K562 (cell line): ENCODE measurements around the gene CRKL. TPM values are rescaled to one million over a fixed set of nuclear protein-coding genes. Genes with fewer than 3 reads are reported as not detected.

Experiments
- BHLHE40 ChIP-seq: IDR thresholded peaks from 2 replicates; pipeline ENCODE4 v1.6.1; 2011; ENCODE audit warnings: low read length, improper control_type of control experiment
- BMI1 ChIP-seq: fragments of 150-350 bp; IDR thresholded peaks from 2 replicates; pipeline ENCODE4 v1.6.1; 2014; ENCODE audit warnings: low read length
- BRCA1 ChIP-seq, 2 experiments: fragments of 450-650 bp in 1 of 2; sonication (generic) in 1 of 2; formaldehyde crosslinking in 1 of 2; IDR thresholded peaks; 2 replicates each; pipeline versions ENCODE4 v1.5.0 to v1.6.1; 2017 to 2020; ENCODE audit warnings: mild to moderate bottlenecking in 1 of 2, missing genetic modification reagents in 1 of 2
- CEBPB ChIP-seq: fragments of 450-650 bp; IDR thresholded peaks from 2 replicates; pipeline ENCODE4 v1.6.1; 2016; ENCODE audit warnings: missing genetic modification characterization, missing compliant biosample characterization
- ELK1 ChIP-seq: sonication (generic); formaldehyde crosslinking; IDR thresholded peaks from 2 replicates; pipeline ENCODE4 v1.8.1; 2022; ENCODE audit warnings: missing genetic modification reagents
- FOXP1 ChIP-seq: sonication (generic); formaldehyde crosslinking; IDR thresholded peaks from 2 replicates; pipeline ENCODE4 v1.8.0; 2022; ENCODE audit warnings: mild to moderate bottlenecking, missing genetic modification reagents
- GABPB1 ChIP-seq: sonication (generic); formaldehyde crosslinking; IDR thresholded peaks from 2 replicates; pipeline ENCODE4 v1.8.0; 2022; ENCODE audit warnings: mild to moderate bottlenecking, missing genetic modification reagents
- HCFC1 ChIP-seq: IDR thresholded peaks from 2 replicates; pipeline ENCODE4 v1.6.1; 2012; ENCODE audit warnings: low read depth, low read length, improper control_type of control experiment
- HNRNPLL ChIP-seq: fragments of 200-400 bp; formaldehyde crosslinking; IDR thresholded peaks from 2 replicates; pipeline ENCODE4 v1.6.1; 2017; ENCODE audit warnings: low read length, low read depth, mild to moderate bottlenecking; ENCODE audit not compliant: poor library complexity, severe bottlenecking
- ILF3 ChIP-seq: fragments of 450-650 bp; IDR thresholded peaks from 2 replicates; pipeline ENCODE4 v1.6.1; 2018; ENCODE audit warnings: antibody characterized with exemption, mild to moderate bottlenecking, moderate library complexity, borderline replicate concordance
- NCOR1 ChIP-seq: fragments of 450-650 bp; IDR thresholded peaks from 2 replicates; pipeline ENCODE4 v1.6.1; 2016; ENCODE audit warnings: mild to moderate bottlenecking, moderate library complexity
- PYGO2 ChIP-seq: fragments of 450-650 bp; IDR thresholded peaks from 2 replicates; pipeline ENCODE4 v1.6.1; 2016; ENCODE audit warnings: mild to moderate bottlenecking, missing genetic modification characterization, moderate library complexity, missing compliant biosample characterization
- RBM39 ChIP-seq: fragments of 200-400 bp; formaldehyde crosslinking; optimal IDR thresholded peaks from 2 replicates; pipeline ENCODE3; 2018; ENCODE audit warnings: low read depth, low read length
- RCOR1 ChIP-seq, 2 experiments: IDR thresholded peaks; 2 replicates each; pipeline ENCODE4 v1.6.1; 2012; ENCODE audit warnings: low read depth in 2 of 2, low read length in 2 of 2, borderline replicate concordance in 1 of 2, improper control_type of control experiment in 1 of 2
- SNAPC5 ChIP-seq: fragments of 250-450 bp; sonication (Bioruptor Pico); IDR thresholded peaks from 2 replicates; pipeline ENCODE4 v1.8.0; 2021; ENCODE audit warnings: moderate library complexity, mild to moderate bottlenecking, inconsistent platforms
- TAF7 ChIP-seq: fragments of 450-650 bp; IDR thresholded peaks from 2 replicates; pipeline ENCODE4 v1.6.1; 2016; ENCODE audit warnings: missing genetic modification characterization, missing compliant biosample characterization
- TEAD1 ChIP-seq, 2 experiments: fragments of 450-650 bp in 1 of 2; sonication (generic) in 1 of 2; formaldehyde crosslinking; IDR thresholded peaks; 2 replicates each; pipeline versions ENCODE4 v1.4.0 to v1.8.0; 2020 to 2022; ENCODE audit warnings: mild to moderate bottlenecking in 2 of 2, missing genetic modification reagents in 1 of 2
- TEAD4 ChIP-seq, 2 experiments: sonication (generic) in 1 of 2; formaldehyde crosslinking in 1 of 2; IDR thresholded peaks; 2 replicates each; pipeline versions ENCODE4 v1.6.1 to v1.8.0; 2012 to 2022; ENCODE audit warnings: borderline replicate concordance in 1 of 2, inconsistent platforms in 1 of 2, low read length in 1 of 2, mild to moderate bottlenecking in 1 of 2, missing genetic modification reagents in 1 of 2
- TFE3 ChIP-seq: fragments of 450-650 bp; formaldehyde crosslinking; IDR thresholded peaks from 2 replicates; pipeline ENCODE4 v1.4.0; 2020; ENCODE audit warnings: mild to moderate bottlenecking, mixed read lengths
- ZBTB17 ChIP-seq: fragments of 450-650 bp; formaldehyde crosslinking; IDR thresholded peaks from 2 replicates; pipeline ENCODE4 v1.4.0; 2020; ENCODE audit warnings: mild to moderate bottlenecking
- ZEB2 ChIP-seq: fragments of 450-650 bp; IDR thresholded peaks from 2 replicates; pipeline ENCODE4 v1.6.1; 2016
- ZFX ChIP-seq: sonication (generic); formaldehyde crosslinking; IDR thresholded peaks from 2 replicates; pipeline ENCODE4 v1.8.0; 2022; ENCODE audit warnings: mild to moderate bottlenecking, missing genetic modification reagents, moderate library complexity
- ZNF143 ChIP-seq: sonication (generic); formaldehyde crosslinking; IDR thresholded peaks from 2 replicates; pipeline ENCODE4 v1.9.0; 2022; ENCODE audit warnings: mild to moderate bottlenecking, missing genetic modification reagents
- polyA plus RNA-seq, 8 experiments: library from polyadenylated mRNA; depleted of rRNA in 4 of 8; stranded (reverse) in 5 of 8; unstranded in 3 of 8; fragments of >200 nt; fragmentation: Nextera tagmentation in 2 of 8; fragmentation: Illumina TruSeq in 1 of 8; extraction: Ambion mirVana in 2 of 8; extraction: Trizol in 1 of 8; gene quantifications; 2 replicates each; pipeline versions ENCODE4 v1.2.1 to v1.2.3, GENCODE V29; 2011 to 2014; ENCODE audit warnings: inconsistent platforms in 1 of 8, missing spikeins in 1 of 8
- total RNA-seq, 7 experiments: library from RNA; depleted of rRNA in 6 of 7; stranded (reverse); fragments of >200 nt in 6 of 7; fragmentation: Illumina TruSeq in 2 of 7; extraction: Trizol in 2 of 7; gene quantifications; 2 replicates each; pipeline versions ENCODE4 v1.2.1 to v1.2.3, GENCODE V29; 2011 to 2021; ENCODE audit warnings: low replicate concordance in 1 of 7

The CRKL gene
- total and polyA plus RNA-seq, 9 of the 15 experiments (the other 6 are each of a cell fraction or from before 2014, with no cell fraction given): 100 to 263 (median 124) TPM

- TF ChIP-seq HCFC1 (0 out of 2 replicates have a peak, but pooled peaks have one; percentile 7), ZNF143 (CRISPR knock-in tag) (peak; percentile 35; the same call in 1 of the 2 replicates), TAF7 (peak; percentile 37; the same call in 1 of the 2 replicates), HNRNPLL (peak; percentile 16), ZEB2 (peak; percentile 59; the same call in 1 of the 2 replicates), RCOR1 (IDR thresholded peaks at IDR 0.05; ENCODE audit: borderline replicate concordance in 1 of 2, low read depth in 2 of 2, low read length in 2 of 2) (peak; percentile 13 to 24; a peak in 2 of 4 replicates), GABPB1 (CRISPR knock-in tag) (0 out of 2 replicates have a peak, but pooled peaks have one; percentile 14), RBM39 (peak; percentile 76), FOXP1 (CRISPR knock-in tag) (peak; percentile 73; the same call in 1 of the 2 replicates), BHLHE40 (0 out of 2 replicates have a peak, but pooled peaks have one; percentile 16), TEAD4 (IDR thresholded peaks at IDR 0.05; ENCODE audit: low read length) (no peak), TEAD4 (CRISPR knock-in tag; IDR thresholded peaks at IDR 0.05; ENCODE audit: borderline replicate concordance) (peak; percentile 80; the same call in 1 of the 2 replicates), ELK1 (CRISPR knock-in tag) (no peak), BRCA1 (IDR thresholded peaks at IDR 0.05) (no peak), BRCA1 (CRISPR knock-in tag; IDR thresholded peaks at IDR 0.05) (peak; percentile 50; the same call in 1 of the 2 replicates), CEBPB (tag) (peak; percentile 99), NCOR1 (no peak), SNAPC5 (CRISPR knock-in tag) (peak; percentile 36; the same call in 1 of the 2 replicates), ZFX (CRISPR knock-in tag) (0 out of 2 replicates have a peak, but pooled peaks have one; percentile 24), TFE3 (CRISPR knock-in tag) (no peak; the same call in 1 of the 2 replicates), ILF3 (peak; percentile 82; the same call in 1 of the 2 replicates), ZBTB17 (CRISPR knock-in tag) (0 out of 2 replicates have a peak, but pooled peaks have one; percentile 16), TEAD1 (CRISPR knock-in tag; IDR thresholded peaks at IDR 0.05) (0 out of 4 replicates have a peak, but pooled peaks of 1 of the 2 experiments have one; percentile 44), BMI1 (no peak), PYGO2 (no peak)
These were observed 36.7 kb downstream of the CRKL start (continued) for GRCh38 chr22:20953668-20954500.
